Heart right ventricle (tissue), 16 donors: Measurements from ENCODE around the gene CCM2. TPM values are rescaled to one million over a fixed set of nuclear protein-coding genes. Genes with fewer than 3 reads are reported as not detected.

ENCODE experiments used
- ATAC-seq, 8 donors: fragments of 200-7000 bp; cut with Tn5 transposase; one replicate each; pipeline ENCODE4 v1.9.1; 2020; ENCODE audit warnings: mild to moderate bottlenecking in 8 of 8, moderate library complexity in 8 of 8, moderate number of reproducible peaks in 1 of 8
- DNase-seq, 2 donors: peaks; one replicate each; pipeline ENCODE4 v3.0.0-alpha.2; 2020
- H3K27ac ChIP-seq, 10 donors: fragments of 200-600 bp; sonication (generic) in 2 of 10; one replicate each; pipeline versions ENCODE4 v1.5.0 to v1.8.0; 2020 to 2022; ENCODE audit warnings: mild to moderate bottlenecking in 3 of 10
- H3K27me3 ChIP-seq, 7 donors: fragments of 200-600 bp; one replicate each; pipeline ENCODE4 v1.8.0; 2021 to 2022; ENCODE audit warnings: mild to moderate bottlenecking in 2 of 7
- H3K36me3 ChIP-seq, 9 donors: fragments of 200-600 bp; sonication (generic) in 1 of 9; one replicate each; pipeline versions ENCODE4 v1.5.0 to v1.8.0; 2020 to 2022; ENCODE audit warnings: mild to moderate bottlenecking in 2 of 9
- H3K4me1 ChIP-seq, 9 donors: fragments of 200-600 bp; sonication (generic) in 1 of 9; one replicate each; pipeline versions ENCODE4 v1.5.0 to v1.8.0; 2020 to 2022; ENCODE audit warnings: mild to moderate bottlenecking in 4 of 9
- H3K4me3 ChIP-seq, 10 donors: fragments of 200-600 bp; sonication (generic) in 2 of 10; one replicate each; pipeline versions ENCODE4 v1.5.0 to v1.8.0; 2020 to 2022; ENCODE audit warnings: mild to moderate bottlenecking in 7 of 10, moderate library complexity in 2 of 10
- H3K9me3 ChIP-seq, 11 donors: fragments of 200-600 bp in 10 of 11; sonication (generic) in 2 of 11; one replicate each; pipeline versions ENCODE4 v1.5.0 to v1.8.0; 2013 to 2022; ENCODE audit warnings: mild to moderate bottlenecking in 2 of 11, control low read depth in 1 of 11, moderate library complexity in 1 of 11
- WGBS, 2 donors: extraction: QIAGEN DNeasy Blood & Tissue Kit; methylation state at CpG; one replicate each; pipeline ENCODE4 v1.1.7; 2013; ENCODE audit warnings: inconsistent platforms in 1 of 2; 5-methylcytosine and 5-hydroxymethylcytosine counted together
- intact Hi-C, 10 donors: fragments of 100-400 bp; cut with DNase I; formaldehyde crosslinking; loops; one replicate each; pipeline versions ENCODE4 v1.11.1 to v1.14.2; 2022
- polyA plus RNA-seq, 2 donors: library from polyadenylated mRNA; stranded (reverse); fragments of 200-250 nt; gene quantifications; one replicate each; pipeline ENCODE4 v1.2.3, GENCODE V29; 2013
- total RNA-seq, 10 donors: library from RNA; stranded (reverse); fragmentation: NEBNext Ultra II Directional in 3 of 10; extraction: Animal tissue kit (Norgen Biotek cat#: 25700) in 3 of 10; gene quantifications; one replicate each; pipeline versions ENCODE4 v1.2.1 to v1.2.4, GENCODE V29; 2021 to 2023
- TF ChIP-seq, protein P1 (sequence below), 9 donors: fragments of 200-600 bp; sonication (generic) in 2 of 9; IDR thresholded peaks; one replicate each; pipeline versions ENCODE4 v1.5.0 to v1.8.0; 2021 to 2022; ENCODE audit warnings: antibody characterized with exemption in 9 of 9, mild to moderate bottlenecking in 5 of 9, moderate library complexity in 1 of 9
- donor health status: Arrhythmogenic right ventricular cardiomyopathy.
- donor health status: ischemic (EF 13 %, LVEDD 7.1; RV severe dilation, severe dysfunction).
- donor health status: healthy with polysubstance abuse.
- donor health status: DM: no; HTN: yes; CAD: no.
- donor health status: DM: no; HTN: no; CAD: no.
- donor health status: ischemic (EF 25% LVEDD 6.9; RV normal size, moderate dysfunction).
- donor health status: ischemic (EF 25% LVEDD 5.7; RV mildly dilated, moderate dysfunction).
- donor health status: healthy.
- donor health status: DM: yes; HTN: yes; CAD: no.
- donor health status: Ischemic cardiomyopathy.
- donor health status: ischemic (EF 35%, LVEDD 5.7; RV mildly dilated, moderate dysfunction).
- donor health status: nonischemic (EF 11% LVEDD 7.7; RV severe dilation, severe dysfunction).
- donor health status: DM: yes; HTN: yes; CAD: no.
- donor health status: PGD.
- donor health status: ischemic (EF 29% LVEDD 5.4; RV normal size, mild dysfunction).
- donor health status: nonischemic (EF 23%, LVEDD 6.1; RV moderate dilation, normal function).

The CCM2 gene
- total and polyA plus RNA-seq, 12 donors: 21.5 to 71.1 (median 25.7) TPM

DNA sequence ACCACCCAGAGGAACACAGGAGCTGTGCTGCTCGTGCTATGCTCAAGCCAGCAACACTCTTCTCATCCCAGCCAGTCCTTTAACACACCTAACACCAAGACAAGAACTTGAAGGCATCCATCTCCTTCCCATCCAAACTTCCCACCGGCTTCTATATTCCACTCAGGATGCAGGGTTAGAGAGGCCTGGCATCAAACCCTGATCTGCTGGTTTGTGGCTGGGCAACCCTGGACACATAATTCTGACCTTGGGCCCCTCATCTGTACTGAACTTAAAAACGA is 15.6 kb upstream of the CCM2 start:
- peak overlapping the region in 1 of 10 donors; percentile 66 for H3K4me3 ChIP-seq
- TF ChIP-seq, protein P1, sequence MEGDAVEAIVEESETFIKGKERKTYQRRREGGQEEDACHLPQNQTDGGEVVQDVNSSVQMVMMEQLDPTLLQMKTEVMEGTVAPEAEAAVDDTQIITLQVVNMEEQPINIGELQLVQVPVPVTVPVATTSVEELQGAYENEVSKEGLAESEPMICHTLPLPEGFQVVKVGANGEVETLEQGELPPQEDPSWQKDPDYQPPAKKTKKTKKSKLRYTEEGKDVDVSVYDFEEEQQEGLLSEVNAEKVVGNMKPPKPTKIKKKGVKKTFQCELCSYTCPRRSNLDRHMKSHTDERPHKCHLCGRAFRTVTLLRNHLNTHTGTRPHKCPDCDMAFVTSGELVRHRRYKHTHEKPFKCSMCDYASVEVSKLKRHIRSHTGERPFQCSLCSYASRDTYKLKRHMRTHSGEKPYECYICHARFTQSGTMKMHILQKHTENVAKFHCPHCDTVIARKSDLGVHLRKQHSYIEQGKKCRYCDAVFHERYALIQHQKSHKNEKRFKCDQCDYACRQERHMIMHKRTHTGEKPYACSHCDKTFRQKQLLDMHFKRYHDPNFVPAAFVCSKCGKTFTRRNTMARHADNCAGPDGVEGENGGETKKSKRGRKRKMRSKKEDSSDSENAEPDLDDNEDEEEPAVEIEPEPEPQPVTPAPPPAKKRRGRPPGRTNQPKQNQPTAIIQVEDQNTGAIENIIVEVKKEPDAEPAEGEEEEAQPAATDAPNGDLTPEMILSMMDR (IDR thresholded peaks at IDR 0.05): no peak
- H3K27me3 ChIP-seq: no peaks in the 10 kb centered on the region
- WGBS, 2 donors: 69 to 71% methylated on average over 3 of the region's 3 CpGs
- peak overlapping the region in 1 of 10 donors; percentile 6 for H3K27ac ChIP-seq
- H3K4me1 ChIP-seq: peaks cover 0 to 64% (median 19%) of the 10 kb centered on the region in 9 donors
- intact Hi-C loops: loop anchor here in 1 of 10 donors (10.0 kb wide), 1 partner anchor 100 kb away; the partner anchor contains the start of gene PURB
- DNase-seq: no peak
- no peak for ATAC-seq
- no peaks in the 10 kb centered on the region for H3K9me3 ChIP-seq
- peaks cover 0 to 52% (median 12%) of the 10 kb centered on the region in 9 donors for H3K36me3 ChIP-seq

DNA sequence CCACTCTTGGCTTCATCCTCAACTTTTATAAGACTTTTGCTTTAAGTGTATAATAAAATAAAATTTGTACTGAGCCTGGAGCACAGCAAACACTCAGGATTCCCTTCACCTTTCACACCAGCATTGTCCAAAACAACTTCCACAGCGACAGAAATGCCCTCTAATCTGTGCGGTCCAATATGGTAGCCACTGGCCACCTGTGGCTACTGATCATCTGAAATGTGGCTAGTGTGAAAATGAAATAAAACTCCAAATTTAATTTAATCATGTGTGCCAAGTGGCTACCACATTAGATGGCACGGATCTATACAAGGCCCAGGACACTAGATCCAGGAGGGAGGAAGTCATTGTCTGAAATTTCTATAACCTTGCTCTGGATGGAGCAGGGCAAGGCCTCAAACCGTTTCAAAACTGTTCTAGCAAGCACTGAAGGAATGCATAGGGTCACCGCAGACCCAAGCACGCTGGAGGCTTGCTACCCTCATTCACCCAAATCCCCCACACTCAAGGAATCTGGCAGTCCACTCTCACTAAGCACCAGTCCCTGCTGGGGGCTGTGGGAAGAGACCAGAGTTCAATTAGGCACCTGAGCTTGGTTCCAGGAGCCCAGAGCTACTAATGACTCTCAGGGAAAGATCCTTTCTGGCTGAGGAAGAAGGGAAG is 14.8 kb upstream of the CCM2 start:
- Histone ChIP-seq H3K9me3 (no peaks in the 10 kb centered on the region), H3K4me1 (peaks cover 0 to 61% (median 22%) of the 10 kb centered on the region in 9 donors), H3K4me3 (peak overlapping the region in 6 of 10 donors; percentile 57 to 71 (median 65)), H3K27me3 (no peaks in the 10 kb centered on the region), H3K36me3 (peaks cover 0 to 52% (median 12%) of the 10 kb centered on the region in 9 donors), H3K27ac (peak overlapping the region in 7 of 10 donors; percentile 93 to 98 (median 96))
- WGBS, 2 donors: 75 to 76% methylated on average over 6 of the region's 6 CpGs
- ATAC-seq (no peak), DNase-seq (no peak)
- TF ChIP-seq, protein P1 (IDR thresholded peaks at IDR 0.05): no peak
- intact Hi-C loops: loop anchor here in 5 of 10 donors (5.0 to 10.0 kb wide), 2 partner anchors 100 to 127 kb away; partner anchors contain the start of genes TBRG4 (in 5 of the 5) and PURB (in 1 of the 5)

DNA sequence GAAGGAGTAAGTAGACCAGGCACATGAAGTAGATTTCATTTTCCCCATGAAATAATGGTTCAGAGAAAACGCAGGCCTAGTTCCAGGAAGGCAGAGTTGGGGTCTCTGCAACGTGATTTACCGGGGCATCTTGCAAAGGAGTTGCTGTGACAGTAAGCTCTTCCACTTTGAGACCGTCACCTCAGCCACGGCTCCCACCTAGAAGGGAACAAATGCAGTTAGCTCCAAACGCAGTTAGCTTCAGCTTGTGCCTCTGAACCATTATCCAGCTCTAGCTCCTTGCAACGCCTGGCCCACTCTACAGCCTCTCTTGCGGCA is 14.1 kb upstream of the CCM2 start:
- intact Hi-C loops: loop anchor here in 6 of 10 donors (2.0 to 10.0 kb wide), 3 partner anchors 101 to 403 kb away; partner anchors contain the start of genes TBRG4 (in 5 of the 6), PURB (in 1 of the 6) and TMED4 (in 1 of the 6)
- H3K36me3 ChIP-seq: peaks cover 0 to 49% (median 12%) of the 10 kb centered on the region in 9 donors
- H3K4me3 ChIP-seq: peak overlapping the region; percentile 6 to 71 (median 62)
- H3K4me1 ChIP-seq: peaks cover 0 to 61% (median 29%) of the 10 kb centered on the region in 9 donors
- 25 to 29% methylated on average over 8 of the region's 8 CpGs for WGBS, 2 donors
- DNase-seq (no peak), ATAC-seq (no peak)
- H3K27ac ChIP-seq: peak overlapping the region; percentile 89 to 98 (median 96)
- TF ChIP-seq, protein P1 (IDR thresholded peaks at IDR 0.05): no peak
- no peaks in the 10 kb centered on the region for H3K27me3 ChIP-seq
- H3K9me3 ChIP-seq: no peaks in the 10 kb centered on the region

DNA sequence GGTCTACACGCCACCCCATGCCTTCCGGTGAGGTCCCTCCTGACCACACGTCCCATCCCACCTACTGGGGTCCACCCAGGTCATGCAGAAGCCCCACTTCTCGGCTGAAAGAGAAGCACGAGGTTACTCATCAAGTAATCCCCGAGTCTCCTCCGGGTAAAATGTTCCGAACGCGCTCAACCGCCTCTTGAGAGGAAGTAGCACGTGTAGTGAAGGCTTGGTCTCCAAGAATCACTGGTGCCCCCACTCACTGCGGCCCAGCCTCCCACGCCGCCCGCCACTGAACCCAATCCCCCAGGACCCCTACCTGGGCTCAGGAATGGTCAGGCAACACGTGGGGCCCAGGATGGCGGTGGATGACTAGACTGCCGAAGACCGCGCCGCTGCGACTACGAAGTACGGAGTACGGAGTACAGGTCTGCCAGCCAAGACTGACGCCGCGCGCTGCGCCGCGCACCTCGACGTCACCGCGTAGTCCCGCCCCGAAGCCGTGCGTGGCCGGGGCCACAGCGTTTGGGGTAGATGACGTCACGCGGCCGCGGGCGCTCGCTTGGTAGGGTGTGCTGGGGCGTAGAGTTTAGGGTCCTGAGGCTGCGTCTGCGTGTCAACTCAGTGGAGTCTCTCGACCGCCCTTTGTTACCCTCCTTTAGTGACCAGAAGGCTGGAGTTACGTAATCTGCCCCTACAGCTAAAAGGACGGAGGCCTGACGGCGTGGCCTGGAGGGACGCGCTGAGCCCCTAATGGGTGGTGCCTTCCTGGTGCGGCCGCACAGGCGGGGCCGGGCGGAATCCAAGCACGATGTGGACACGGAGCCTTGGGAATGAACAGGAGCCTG is 13.6 kb upstream of the CCM2 start:
- intact Hi-C loops: loop anchor here in 6 of 10 donors (2.0 to 10.0 kb wide), 3 partner anchors 102 to 404 kb away; partner anchors contain the start of genes TBRG4 (in 5 of the 6), PURB (in 1 of the 6) and TMED4 (in 1 of the 6)
- TF ChIP-seq, protein P1 (IDR thresholded peaks at IDR 0.05): no peak
- H3K4me3 ChIP-seq: peak overlapping the region; percentile 6 to 71 (median 62)
- peak; percentile 93 to 96 for DNase-seq
- H3K27me3 ChIP-seq: no peaks in the 10 kb centered on the region
- H3K27ac ChIP-seq: peak overlapping the region; percentile 89 to 98 (median 96)
- H3K4me1 ChIP-seq: peaks cover 0 to 56% (median 30%) of the 10 kb centered on the region in 9 donors
- peak; percentile 98 to 99 (median 99) for ATAC-seq
- WGBS, 2 donors: 1% methylated on average over 68 of the region's 68 CpGs
- no peaks in the 10 kb centered on the region for H3K9me3 ChIP-seq
- peaks cover 0 to 43% (median 12%) of the 10 kb centered on the region in 9 donors for H3K36me3 ChIP-seq
